ENCODE measurements around the gene SPOCK3.

DNA sequence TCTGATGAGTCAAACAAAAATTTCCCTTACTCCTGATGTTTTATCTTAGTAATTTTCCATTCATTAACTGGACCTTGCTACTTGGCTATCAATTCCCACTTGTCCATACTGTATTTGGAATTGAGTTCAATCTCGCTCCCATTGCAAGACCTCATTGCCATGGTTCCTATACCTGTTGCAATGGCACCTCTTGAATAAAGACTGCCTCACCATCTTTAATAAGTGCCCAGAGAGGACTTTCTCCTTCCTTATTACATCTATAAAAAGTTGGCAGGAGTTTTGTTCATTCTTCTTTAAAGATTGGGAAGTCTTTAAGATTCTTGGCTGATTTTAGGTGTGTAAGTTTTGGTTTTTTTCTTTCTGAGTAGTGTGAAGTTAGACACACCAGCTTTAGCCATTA, 397.4 kb downstream of the SPOCK3 start:
- TF ChIP-seq, protein P1, sequence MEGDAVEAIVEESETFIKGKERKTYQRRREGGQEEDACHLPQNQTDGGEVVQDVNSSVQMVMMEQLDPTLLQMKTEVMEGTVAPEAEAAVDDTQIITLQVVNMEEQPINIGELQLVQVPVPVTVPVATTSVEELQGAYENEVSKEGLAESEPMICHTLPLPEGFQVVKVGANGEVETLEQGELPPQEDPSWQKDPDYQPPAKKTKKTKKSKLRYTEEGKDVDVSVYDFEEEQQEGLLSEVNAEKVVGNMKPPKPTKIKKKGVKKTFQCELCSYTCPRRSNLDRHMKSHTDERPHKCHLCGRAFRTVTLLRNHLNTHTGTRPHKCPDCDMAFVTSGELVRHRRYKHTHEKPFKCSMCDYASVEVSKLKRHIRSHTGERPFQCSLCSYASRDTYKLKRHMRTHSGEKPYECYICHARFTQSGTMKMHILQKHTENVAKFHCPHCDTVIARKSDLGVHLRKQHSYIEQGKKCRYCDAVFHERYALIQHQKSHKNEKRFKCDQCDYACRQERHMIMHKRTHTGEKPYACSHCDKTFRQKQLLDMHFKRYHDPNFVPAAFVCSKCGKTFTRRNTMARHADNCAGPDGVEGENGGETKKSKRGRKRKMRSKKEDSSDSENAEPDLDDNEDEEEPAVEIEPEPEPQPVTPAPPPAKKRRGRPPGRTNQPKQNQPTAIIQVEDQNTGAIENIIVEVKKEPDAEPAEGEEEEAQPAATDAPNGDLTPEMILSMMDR (IDR thresholded peaks at IDR 0.05) = no peak
- TF ChIP-seq POLR2AphosphoS5 (IDR thresholded peaks at IDR 0.05) (no peak), EP300 (IDR thresholded peaks at IDR 0.05) (no peak)

All from sigmoid colon (tissue), 4 donors.